GM10847 (cell line): ENCODE measurements around the gene SERINC3.

ENCODE experiments used
- POLR2A ChIP-seq: IDR thresholded peaks from 2 replicates; pipeline ENCODE4 v1.6.1; 2011; ENCODE audit not compliant: insufficient read length; ENCODE audit errors: extremely low read depth

SERINC3 gene

GRCh38 chr20:44521484-44522481 is at the start of gene SERINC3:
Gene SERINC3, minus strand, starts transcription at chr20:44522070. Its CDS starts 119 bp downstream, at chr20:44521951.
- peak; percentile 85 for TF ChIP-seq POLR2A

- TF ChIP-seq POLR2A, result no peak
These were observed 49.6 kb upstream of the SERINC3 start for GRCh38 chr20:44571362-44571988.

DNA sequence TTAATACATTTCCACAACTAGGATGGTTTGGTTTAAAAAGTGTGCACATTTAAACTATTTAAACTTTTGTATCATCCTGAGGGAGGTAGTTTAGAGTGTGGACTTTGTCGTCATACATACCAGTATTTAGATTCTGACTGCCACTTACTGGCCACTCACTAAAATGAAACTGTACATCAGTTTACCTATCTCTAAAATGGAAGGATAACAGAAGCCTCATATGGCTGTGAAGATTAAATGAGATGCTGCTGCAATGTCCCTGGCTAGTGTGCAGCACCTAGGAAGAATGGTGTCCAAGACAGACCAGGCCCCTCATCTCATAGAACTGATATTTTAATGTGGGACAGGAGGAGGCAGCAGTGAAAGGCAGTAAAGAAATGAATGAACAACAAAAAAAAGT is 48.5 kb upstream of the SERINC3 start:
- TF ChIP-seq POLR2A, result no peak

DNA sequence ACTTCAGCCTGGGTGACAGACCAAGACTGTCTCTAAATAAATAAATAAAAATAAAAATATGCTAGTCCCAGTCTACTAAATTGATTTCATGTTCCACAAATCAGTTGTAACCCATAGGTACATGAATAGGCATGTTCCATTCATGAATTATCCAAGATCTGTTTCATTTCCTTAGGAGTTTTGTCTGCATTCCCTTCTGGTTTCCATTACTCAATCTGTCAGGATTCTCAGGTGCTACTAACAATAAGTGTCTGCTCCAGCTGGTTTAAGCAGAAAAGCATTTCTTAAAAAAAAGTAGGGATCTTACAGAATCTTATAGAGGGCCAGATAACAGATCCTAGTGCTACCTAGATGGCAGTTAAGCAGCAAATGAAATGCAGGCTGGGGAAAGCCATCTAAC is 44.9 kb upstream of the SERINC3 start:
- TF ChIP-seq POLR2A, result no peak

DNA sequence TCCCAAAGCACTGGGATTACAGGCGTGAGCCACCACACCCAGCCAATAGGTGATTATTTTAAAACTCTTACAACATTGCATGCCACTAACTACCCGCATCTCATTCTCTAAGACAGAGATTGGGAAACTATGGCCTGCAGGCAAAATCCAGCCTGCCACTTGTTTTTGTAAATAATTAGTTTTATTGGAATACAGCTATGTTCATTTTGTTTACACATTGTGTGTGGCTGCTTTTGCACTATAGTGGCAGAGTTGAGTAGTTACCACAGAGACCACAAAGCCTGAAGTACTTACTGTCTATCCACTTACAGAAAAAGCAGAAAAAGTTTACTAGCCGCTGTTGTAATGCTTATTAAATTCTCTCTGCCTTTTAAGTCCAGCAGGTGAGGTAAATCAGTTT is 44.1 kb upstream of the SERINC3 start:
- TF ChIP-seq POLR2A, result no peak

- no peak for TF ChIP-seq POLR2A
These were observed 40.0 kb upstream of the SERINC3 start for GRCh38 chr20:44561876-44562275.

- TF ChIP-seq POLR2A, result no peak
These were observed 38.4 kb upstream of the SERINC3 start for GRCh38 chr20:44560229-44560628.

- no peak for TF ChIP-seq POLR2A
These were observed 37.4 kb upstream of the SERINC3 start for GRCh38 chr20:44559302-44559701.

GRCh38 chr20:44552950-44553908 is 31.4 kb upstream of the SERINC3 start:
- no peak for TF ChIP-seq POLR2A

- no peak for TF ChIP-seq POLR2A
These were observed 30.7 kb upstream of the SERINC3 start for GRCh38 chr20:44552568-44552949.

DNA sequence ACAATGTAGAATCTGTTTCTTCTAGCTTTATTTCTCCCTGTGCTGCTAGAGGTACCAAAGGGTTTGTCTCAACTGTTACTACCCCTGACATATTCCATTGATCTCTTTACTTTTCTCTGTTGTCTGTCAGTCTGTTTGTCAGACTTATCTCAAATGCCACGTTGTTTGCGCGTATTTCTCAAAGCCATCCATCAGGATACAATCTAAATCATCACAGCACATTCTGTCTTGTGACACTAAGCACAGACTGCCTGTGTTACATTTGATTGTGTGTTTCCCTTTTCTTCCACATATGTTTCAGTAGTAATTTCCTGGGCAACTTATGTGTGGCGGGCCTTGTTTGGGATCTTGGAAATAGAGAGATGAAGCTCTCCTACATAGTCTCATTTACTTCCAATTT is 30.2 kb upstream of the SERINC3 start:
- TF ChIP-seq POLR2A, result no peak

DNA sequence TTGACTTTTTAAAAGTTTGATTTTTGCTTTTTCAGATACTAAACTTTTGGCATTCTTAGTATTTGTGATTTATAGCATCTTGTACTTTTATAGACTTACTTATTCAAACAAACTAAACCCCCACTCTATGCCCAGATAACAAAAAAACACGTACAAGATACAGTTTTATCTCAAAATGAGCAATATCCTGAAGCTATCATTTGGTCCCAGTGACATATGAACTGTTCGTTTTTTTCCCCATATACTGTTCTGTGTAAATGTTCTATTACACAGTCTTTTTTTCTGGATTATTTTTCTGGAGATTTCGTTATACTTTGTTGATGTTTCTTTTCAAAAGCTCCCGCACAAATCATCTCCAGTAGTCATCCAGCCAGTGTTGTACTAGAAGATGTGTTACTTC is 27.3 kb upstream of the SERINC3 start:
- no peak for TF ChIP-seq POLR2A

DNA sequence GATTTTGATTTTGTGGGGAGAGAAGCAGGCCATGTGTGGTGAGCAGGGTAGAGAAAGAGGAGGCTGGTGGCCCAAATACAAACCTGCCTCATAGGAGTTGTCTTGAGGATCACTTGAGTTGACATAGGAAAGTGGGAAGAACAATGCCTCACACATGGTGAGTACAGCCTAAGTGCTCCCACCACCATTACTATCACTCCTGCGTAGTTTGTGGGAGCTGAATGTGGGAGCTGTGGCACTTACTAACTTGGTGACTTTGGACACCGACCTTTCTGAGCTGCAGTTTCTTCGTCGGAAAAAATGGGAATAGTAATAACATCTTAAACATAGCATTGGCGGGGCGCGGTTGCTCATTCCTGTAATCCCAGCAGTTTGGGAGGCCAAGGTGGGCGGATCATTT is 25.5 kb upstream of the SERINC3 start:
- TF ChIP-seq POLR2A, result no peak

DNA sequence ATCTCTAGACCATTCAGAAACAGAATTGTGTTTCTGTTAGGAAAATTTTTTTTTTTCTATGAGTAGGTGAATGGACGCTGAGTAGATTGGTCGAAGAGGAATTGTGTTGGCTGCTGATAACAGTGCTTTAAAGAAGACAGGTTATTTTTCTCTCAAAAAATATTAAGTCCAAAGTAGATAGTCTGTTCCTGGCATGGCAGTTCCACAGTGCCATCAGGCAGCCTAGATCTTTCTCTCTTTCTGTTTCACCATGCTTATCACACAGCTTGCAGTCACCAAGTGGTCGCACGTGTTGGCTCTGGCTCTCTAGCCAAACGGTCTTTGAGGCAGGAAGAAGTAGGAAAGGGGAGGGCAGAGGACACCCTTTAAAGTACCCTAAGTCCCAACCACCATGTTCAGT is 22.4 kb upstream of the SERINC3 start:
- no peak for TF ChIP-seq POLR2A

GRCh38 chr20:44543358-44543757 is 21.5 kb upstream of the SERINC3 start:
- TF ChIP-seq POLR2A, result no peak
